Activated CD4-positive, CD25-positive, alpha-beta regulatory T cell treated with anti-CD3 and anti-CD28 coated beads, Interleukin-2, amount 50 U/mL, for 72 hours (primary cell): ENCODE measurements around the gene CAMKV.
"Not testable (repeated sequence)": the region's sequence is repeated elsewhere in the genome, so short reads cannot be mapped to it uniquely, and the experiment has no call there.

ENCODE experiments used
- DNase-seq: peaks from one replicate; pipeline ENCODE4 v3.0.0; 2021

Gene CAMKV

DNA sequence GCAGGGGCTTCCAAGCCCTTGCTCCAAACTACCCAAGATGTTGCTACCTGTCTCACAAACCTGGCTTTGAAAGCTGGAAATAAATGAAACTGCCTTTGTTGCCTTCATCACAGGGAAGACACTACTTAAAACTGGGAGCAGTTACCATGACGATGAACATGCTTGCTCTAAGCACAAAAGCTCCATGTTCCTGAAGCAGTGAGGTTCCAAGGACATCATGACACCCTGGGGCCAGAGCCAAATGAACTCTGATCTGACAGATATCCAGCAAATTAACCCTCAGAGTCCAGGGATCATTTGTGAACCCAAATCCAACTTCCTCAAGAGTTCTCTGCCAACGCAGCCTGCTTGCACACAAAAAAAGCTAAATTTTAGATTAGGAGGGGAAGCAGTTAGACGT lies 24.0 kb downstream of the CAMKV start:
- DNase-seq: no peak

DNA sequence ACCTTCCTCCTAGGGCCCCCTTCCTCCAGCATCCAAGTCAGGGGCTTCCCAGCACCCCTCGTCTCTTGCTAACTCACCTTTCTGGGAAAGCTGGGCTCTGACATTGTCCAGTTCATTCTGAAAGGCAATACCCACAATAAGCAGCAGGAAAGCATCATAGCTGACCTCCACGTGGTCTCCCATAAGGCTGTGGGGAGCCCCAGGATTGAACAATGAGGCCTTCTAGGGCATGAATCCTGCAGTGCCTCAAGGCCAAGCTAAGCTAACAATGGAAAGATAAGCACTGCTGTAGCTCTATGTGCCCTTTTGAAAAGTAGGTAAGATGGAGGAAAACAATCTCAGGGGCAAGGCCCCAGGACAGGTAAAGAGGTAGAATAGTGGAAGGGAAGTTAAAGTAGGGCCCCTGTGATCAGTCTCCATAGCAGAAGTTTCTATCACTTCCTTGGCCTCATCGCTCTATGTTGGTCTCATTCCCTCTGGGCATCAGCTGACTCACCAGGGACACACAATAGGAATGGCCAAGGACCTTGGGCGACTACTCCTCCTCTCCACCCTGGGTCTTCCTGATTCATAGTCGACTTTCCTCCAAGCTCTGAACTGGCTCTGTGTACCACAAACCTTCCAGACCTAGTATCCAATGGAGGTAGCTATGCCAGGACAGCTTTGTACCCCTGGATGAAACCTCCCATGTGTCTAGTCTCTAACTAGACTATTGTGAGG lies 25.1 kb downstream of the CAMKV start:
- DNase-seq: no peak

GRCh38 chr3:49842843-49843517 lies 26.7 kb downstream of the CAMKV start:
- DNase-seq: no peak

DNA sequence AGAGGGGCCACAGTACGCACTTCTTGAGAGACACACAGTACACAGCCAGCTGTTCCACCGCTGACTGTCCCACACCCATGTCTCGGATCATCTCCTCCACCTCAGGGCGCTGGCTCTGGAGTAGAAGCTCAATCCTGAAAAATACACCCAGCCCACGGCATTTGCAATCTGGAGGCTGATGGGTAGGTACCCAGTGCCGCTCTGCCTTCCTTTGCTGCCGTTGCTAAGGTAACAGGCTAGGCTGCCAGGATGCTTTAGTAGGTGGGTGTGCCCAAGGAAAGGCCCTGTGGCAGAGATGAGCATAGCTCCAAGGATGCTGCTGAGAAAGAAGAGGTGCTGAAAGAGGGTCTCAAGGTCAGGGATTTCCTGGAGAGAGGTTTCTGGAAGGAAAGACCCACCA lies 27.9 kb downstream of the CAMKV start:
- DNase-seq: no peak

GRCh38 chr3:49841126-49841696 lies 28.5 kb downstream of the CAMKV start:
- no peak for DNase-seq

GRCh38 chr3:49840388-49840787 lies 29.3 kb downstream of the CAMKV start:
- DNase-seq: no peak

GRCh38 chr3:49839193-49839809 lies 30.4 kb downstream of the CAMKV start:
- peak; percentile 77 for DNase-seq

GRCh38 chr3:49831341-49831740 lies 38.4 kb downstream of the CAMKV start:
- no peak for DNase-seq

- DNase-seq: no peak
Measured at GRCh38 chr3:49826016-49826415, 43.7 kb downstream of the CAMKV start.

GRCh38 chr3:49823131-49823530 lies 46.6 kb downstream of the CAMKV start:
- not testable (repeated sequence) for DNase-seq

- DNase-seq: peak; percentile 51
Measured at GRCh38 chr3:49813497-49814174, 56.1 kb downstream of the CAMKV start, which contains the start of gene UBA7. Gene UBA7 (minus strand): TSS chr3:49813953. CDS start chr3:49813787, 166 bp downstream.

DNA sequence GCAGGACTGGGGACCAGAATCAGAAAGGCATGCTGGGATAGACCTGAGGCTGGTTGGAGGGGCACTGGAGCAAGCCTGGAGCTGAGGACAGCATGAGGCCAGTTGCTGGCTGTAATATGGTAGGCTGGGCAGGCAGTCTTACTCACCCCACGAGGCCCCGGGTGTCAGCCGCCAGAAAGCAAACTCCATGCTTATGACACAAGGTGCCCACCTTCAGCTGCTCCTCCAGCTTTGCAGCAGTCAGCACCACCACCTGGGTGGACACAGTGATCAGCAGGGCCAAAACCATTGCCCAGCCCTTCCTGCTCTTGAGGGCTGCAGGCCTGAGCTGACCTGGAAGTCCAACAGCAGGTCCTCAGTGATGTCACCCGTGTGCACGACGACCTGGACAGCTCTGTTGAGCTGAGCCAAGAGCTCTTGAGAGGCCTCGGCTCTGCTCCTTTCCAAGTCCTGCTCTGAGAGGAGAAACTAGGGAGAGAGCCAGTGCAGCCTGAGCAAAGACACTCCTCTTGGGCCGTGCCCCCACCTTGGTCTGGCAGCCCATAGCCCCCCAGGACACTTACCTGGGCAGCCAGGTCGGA lies 56.7 kb downstream of the CAMKV start:
- DNase-seq: no peak
